HEK293 (cell line): ENCODE results near the gene GNAZ.

ENCODE experiments used
- CTCF ChIA-PET: fragments of 350-600 bp; formaldehyde crosslinking; extraction: SDS; loops from one replicate; lab custom pipeline; 2021; ENCODE audit warnings: antibody characterized with exemption; lab: Yijun Ruan, JAX
- POLR2A ChIA-PET: fragments of 300-600 bp; formaldehyde crosslinking; extraction: SDS; loops from one replicate; lab custom pipeline; 2020; ENCODE audit warnings: antibody characterized with exemption, inconsistent platforms; lab: Yijun Ruan, JAX
- H3K27ac ChIP-seq: fragments of 200-500 bp; sonication (Bioruptor generic); 2 replicates; pipeline ENCODE4 v1.5.1; 2014; ENCODE audit warnings: low read depth, low read length, control low read depth, inconsistent platforms; ENCODE audit errors: extremely low read depth
- H3K36me3 ChIP-seq, 2 experiments: fragments of 200-500 bp in 1 of 2; sonication (Bioruptor generic) in 1 of 2; 1 replicate in 1 of 2; 2 replicates in 1 of 2; pipeline ENCODE4 v1.5.1; 2014 to 2017; ENCODE audit warnings: inconsistent platforms in 2 of 2, low read length in 2 of 2; ENCODE audit not compliant: control insufficient read depth in 2 of 2, insufficient read depth in 1 of 2
- H3K4me1 ChIP-seq: fragments of 200-500 bp; sonication (Bioruptor generic); 2 replicates; pipeline ENCODE4 v1.5.1; 2014; ENCODE audit warnings: mild to moderate bottlenecking, low read length, inconsistent platforms; ENCODE audit not compliant: control insufficient read depth, insufficient read depth
- H3K4me3 ChIP-seq: 2 replicates; pipeline ENCODE4 v1.5.1; 2011; ENCODE audit warnings: low read depth, mild to moderate bottlenecking, control low read depth, low read length, moderate library complexity
- H3K9me3 ChIP-seq: fragments of 200-500 bp; sonication (Bioruptor generic); 2 replicates; pipeline ENCODE4 v1.5.1; 2014; ENCODE audit warnings: low read depth, low read length, inconsistent platforms; ENCODE audit not compliant: control insufficient read depth, insufficient read depth
- AEBP2 ChIP-seq: fragments of 450-650 bp; formaldehyde crosslinking; IDR thresholded peaks from 2 replicates; pipeline ENCODE4 v1.5.1; 2016; ENCODE audit warnings: missing biosample characterization, missing genetic modification characterization, borderline replicate concordance
- BCL6B ChIP-seq: fragments of 450-650 bp; formaldehyde crosslinking; IDR thresholded peaks from 2 replicates; pipeline ENCODE4 v1.5.1; 2017; ENCODE audit warnings: missing biosample characterization, missing genetic modification characterization
- GLI2 ChIP-seq: fragments of 450-650 bp; formaldehyde crosslinking; IDR thresholded peaks from 2 replicates; pipeline ENCODE4; 2017; ENCODE audit warnings: missing biosample characterization, missing genetic modification characterization, low read depth, borderline replicate concordance
- PATZ1 ChIP-seq: fragments of 450-650 bp; formaldehyde crosslinking; IDR thresholded peaks from 2 replicates; pipeline ENCODE4 v1.5.1; 2016; ENCODE audit warnings: missing biosample characterization, missing genetic modification characterization
- PRDM10 ChIP-seq: fragments of 450-650 bp; formaldehyde crosslinking; IDR thresholded peaks from 2 replicates; pipeline ENCODE4 v1.5.1; 2016; ENCODE audit warnings: missing biosample characterization, missing genetic modification characterization
- RBAK ChIP-seq: fragments of 450-650 bp; formaldehyde crosslinking; IDR thresholded peaks from 2 replicates; pipeline ENCODE4 v1.5.1; 2016; ENCODE audit warnings: missing biosample characterization, missing genetic modification characterization
- REPIN1 ChIP-seq: fragments of 450-650 bp; formaldehyde crosslinking; IDR thresholded peaks from 2 replicates; pipeline ENCODE4 v1.5.1; 2017; ENCODE audit warnings: missing biosample characterization, missing genetic modification characterization, low read depth
- SALL2 ChIP-seq: fragments of 450-650 bp; formaldehyde crosslinking; IDR thresholded peaks from 2 replicates; pipeline ENCODE4 v1.5.0; 2017; ENCODE audit warnings: missing biosample characterization, mild to moderate bottlenecking, missing genetic modification characterization, borderline replicate concordance
- TRIM28 ChIP-seq: IDR thresholded peaks from 2 replicates; pipeline ENCODE4 v1.6.1; 2011; ENCODE audit warnings: low read length, control low read depth, borderline replicate concordance
- ZFP69B ChIP-seq: fragments of 450-650 bp; formaldehyde crosslinking; IDR thresholded peaks from 2 replicates; pipeline ENCODE4 v1.5.1; 2016; ENCODE audit warnings: missing biosample characterization, missing genetic modification characterization
- ZIC2 ChIP-seq: fragments of 450-650 bp; formaldehyde crosslinking; IDR thresholded peaks from 2 replicates; pipeline ENCODE4 v1.5.1; 2016; ENCODE audit warnings: missing biosample characterization, missing genetic modification characterization
- ZNF10 ChIP-seq: fragments of 450-650 bp; formaldehyde crosslinking; IDR thresholded peaks from 2 replicates; pipeline ENCODE4 v1.5.1; 2017; ENCODE audit warnings: missing biosample characterization, missing genetic modification characterization
- ZNF121 ChIP-seq: fragments of 450-650 bp; formaldehyde crosslinking; IDR thresholded peaks from 2 replicates; pipeline ENCODE4 v1.5.1; 2016; ENCODE audit warnings: missing biosample characterization, missing genetic modification characterization
- ZNF133 ChIP-seq: fragments of 450-650 bp; formaldehyde crosslinking; IDR thresholded peaks from 2 replicates; pipeline ENCODE4 v1.5.1; 2016; ENCODE audit warnings: missing biosample characterization, missing genetic modification characterization
- ZNF488 ChIP-seq: fragments of 450-650 bp; formaldehyde crosslinking; IDR thresholded peaks from 2 replicates; pipeline ENCODE4 v1.5.1; 2016; ENCODE audit warnings: missing biosample characterization, missing genetic modification characterization
- ZSCAN30 ChIP-seq: fragments of 450-650 bp; IDR thresholded peaks from 2 replicates; pipeline ENCODE4 v1.5.1; 2018; ENCODE audit warnings: missing biosample characterization, mild to moderate bottlenecking, missing genetic modification characterization, moderate library complexity

The GNAZ gene

GRCh38 chr22:23166841-23167616 lies 96.7 kb downstream of the GNAZ start:
- no peaks in the 10 kb centered on the region for H3K36me3 ChIP-seq
- no peaks in the 10 kb centered on the region for H3K4me1 ChIP-seq
- no peak overlapping the region for H3K27ac ChIP-seq
- ChIA-PET POLR2A (no interaction called here), CTCF (interaction anchor here (0.6 to 1.2 kb wide), 2 partner anchors 17 to 124 kb away, joined by 3 to 8 read pairs; no protein-coding TSS in a partner anchor)
- no peaks in the 10 kb centered on the region for H3K9me3 ChIP-seq
- TF ChIP-seq ZNF10 (tag by site-specific recombination) (no peak), BCL6B (tag by site-specific recombination) (no peak), ZIC2 (peak; percentile 78)
- TF ChIP-seq, all 188 proteins: peak for 1
- H3K4me3 ChIP-seq: no peak overlapping the region

GRCh38 chr22:23168391-23169042 lies 98.2 kb downstream of the GNAZ start:
- TF ChIP-seq ZFP69B: no peak
- TF ChIP-seq, all 188 proteins: peak for 0
- H3K4me3 ChIP-seq: no peak overlapping the region
- POLR2A ChIA-PET: no interaction called here
- H3K27ac ChIP-seq: no peak overlapping the region
- no peaks in the 10 kb centered on the region for H3K36me3 ChIP-seq
- H3K4me1 ChIP-seq: no peaks in the 10 kb centered on the region
- no peaks in the 10 kb centered on the region for H3K9me3 ChIP-seq
- CTCF ChIA-PET: interaction anchor here (1.2 to 1.6 kb wide), 2 partner anchors 113 to 122 kb away, joined by 6 to 8 read pairs; no protein-coding TSS in a partner anchor

GRCh38 chr22:23169043-23169406 lies 98.7 kb downstream of the GNAZ start:
- POLR2A ChIA-PET: no interaction called here
- H3K27ac ChIP-seq: no peak overlapping the region
- no peaks in the 10 kb centered on the region for H3K4me1 ChIP-seq
- CTCF ChIA-PET: interaction anchor here (0.7 to 1.6 kb wide), 2 partner anchors 113 to 123 kb away, joined by 3 to 6 read pairs; no protein-coding TSS in a partner anchor
- TF ChIP-seq PRDM10 (no peak), RBAK (no peak), ZNF488 (tag by site-specific recombination) (no peak), AEBP2 (no peak), ZSCAN30 (tag by site-specific recombination) (no peak), REPIN1 (tag by site-specific recombination) (no peak), TRIM28 (no peak), GLI2 (tag by site-specific recombination) (no peak), SALL2 (tag by site-specific recombination) (no peak), ZNF133 (tag by site-specific recombination) (no peak), ZNF121 (tag by site-specific recombination) (no peak), PATZ1 (tag by site-specific recombination) (no peak)
- TF ChIP-seq, all 188 proteins: peak for 0
- no peak overlapping the region for H3K4me3 ChIP-seq
- H3K36me3 ChIP-seq: no peaks in the 10 kb centered on the region
- H3K9me3 ChIP-seq: no peaks in the 10 kb centered on the region
